Right forelimb (tissue), 1 donor: ENCODE results near the gene DHRS2.
"Not testable (repeated sequence)": the region's sequence is repeated elsewhere in the genome, so short reads cannot be mapped to it uniquely, and the experiment has no call there.

Experiments
- DNase-seq: peaks from one replicate; pipeline ENCODE4 v3.0.0-alpha.2; 2018

The DHRS2 gene, protein sequence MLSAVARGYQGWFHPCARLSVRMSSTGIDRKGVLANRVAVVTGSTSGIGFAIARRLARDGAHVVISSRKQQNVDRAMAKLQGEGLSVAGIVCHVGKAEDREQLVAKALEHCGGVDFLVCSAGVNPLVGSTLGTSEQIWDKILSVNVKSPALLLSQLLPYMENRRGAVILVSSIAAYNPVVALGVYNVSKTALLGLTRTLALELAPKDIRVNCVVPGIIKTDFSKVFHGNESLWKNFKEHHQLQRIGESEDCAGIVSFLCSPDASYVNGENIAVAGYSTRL

DNA sequence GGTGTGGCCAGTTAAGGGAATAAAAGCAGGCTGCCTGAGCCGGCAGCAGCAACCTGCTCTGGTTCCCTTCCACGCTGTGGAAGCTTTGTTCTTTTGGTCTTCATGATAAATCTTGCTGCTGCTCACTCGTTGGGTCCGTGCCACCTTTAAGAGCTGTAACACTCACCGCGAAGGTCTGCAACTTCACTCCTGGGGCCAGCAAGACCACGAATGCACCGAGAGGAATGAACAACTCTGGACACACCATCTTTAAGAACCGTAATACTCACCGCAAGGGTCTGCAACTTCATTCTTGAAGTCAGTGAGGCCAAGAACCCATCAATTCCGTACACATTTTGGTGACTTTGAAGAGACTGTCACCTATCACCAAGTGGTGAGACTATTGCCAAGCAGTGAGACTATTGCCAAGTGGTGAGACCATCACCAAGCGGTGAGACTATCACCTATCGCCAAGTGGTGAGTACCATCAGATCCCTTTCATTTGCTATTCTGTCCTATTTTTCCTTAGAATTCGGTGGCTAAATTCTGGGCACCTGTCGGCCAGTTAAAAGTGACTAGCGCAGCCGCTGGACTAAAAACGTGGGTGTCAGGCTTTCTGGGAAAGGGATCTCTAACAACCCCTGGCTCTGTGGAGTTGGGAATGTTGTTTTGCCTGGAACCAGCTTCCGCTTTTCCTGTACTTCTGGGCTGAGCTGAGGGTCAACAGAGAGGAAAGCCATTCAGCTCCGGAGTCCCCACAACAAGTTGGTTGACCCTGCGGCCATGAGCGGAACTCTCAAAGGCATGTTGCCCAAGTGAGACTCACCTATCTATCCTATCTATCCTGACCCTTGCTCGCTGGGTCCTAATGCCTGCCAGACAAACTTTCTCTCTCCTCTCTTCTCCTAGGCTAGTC, at the start of gene DHRS2:
Gene DHRS2, plus strand, starts transcription at position 48 of the 895 bp plus-strand sequence. CDS start 2,501 bp downstream, outside the sequence.
- no peak for DNase-seq

DNA sequence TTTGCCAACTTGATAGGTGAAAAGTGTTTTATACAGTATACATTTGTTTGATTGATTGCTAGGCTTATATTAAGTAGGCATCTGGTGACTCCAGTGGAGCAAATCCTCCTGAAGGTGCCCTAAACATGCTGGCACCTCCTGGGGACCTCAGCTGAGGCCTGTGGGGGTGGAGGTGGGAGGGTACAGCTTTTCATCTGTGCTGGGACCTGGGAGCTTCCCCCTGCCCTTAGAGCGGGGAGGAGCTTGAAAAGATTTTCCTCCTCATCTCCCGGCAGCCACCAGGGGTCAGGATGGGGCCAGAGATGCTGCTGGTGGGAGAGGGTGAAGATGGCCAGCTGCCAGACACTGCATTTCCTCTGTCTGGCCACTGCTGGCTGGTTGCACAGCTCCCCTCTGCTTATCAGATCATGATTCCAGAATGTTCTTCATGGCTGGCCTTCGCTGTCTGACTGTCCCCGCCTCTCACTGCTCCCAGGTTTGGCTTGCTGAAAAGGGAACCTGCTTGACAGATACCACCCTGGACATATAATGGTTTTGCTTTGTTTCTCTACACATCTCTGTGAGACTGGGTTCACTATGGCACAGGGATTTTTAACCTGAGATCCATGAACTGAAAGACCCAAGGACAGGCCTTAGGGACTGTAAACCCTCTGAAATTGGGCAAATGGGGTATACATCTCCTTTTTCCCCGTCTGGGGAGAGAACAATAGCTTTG, 47.1 kb upstream of the DHRS2 start:
- peak; percentile 91 for DNase-seq

DNA sequence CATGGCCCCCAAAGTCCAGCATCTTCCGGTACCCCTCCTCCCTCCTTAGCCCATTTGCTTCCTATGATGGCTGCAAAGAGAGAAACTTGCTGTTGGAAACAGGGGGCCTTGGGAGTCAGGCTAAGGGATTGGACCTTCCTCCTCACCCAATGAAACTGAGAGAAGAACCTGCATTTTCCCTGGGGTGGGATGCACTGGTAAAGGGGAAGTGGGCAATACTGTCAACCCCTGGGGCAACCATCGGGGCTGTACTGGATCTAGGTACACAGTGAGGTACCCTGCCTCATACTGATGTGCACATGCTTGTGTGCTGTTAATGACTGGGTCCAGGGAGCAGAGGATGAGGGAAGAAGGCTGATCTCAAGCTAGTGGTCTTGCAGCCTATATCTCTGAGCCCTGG, 46.6 kb upstream of the DHRS2 start:
- DNase-seq, result no peak

DNA sequence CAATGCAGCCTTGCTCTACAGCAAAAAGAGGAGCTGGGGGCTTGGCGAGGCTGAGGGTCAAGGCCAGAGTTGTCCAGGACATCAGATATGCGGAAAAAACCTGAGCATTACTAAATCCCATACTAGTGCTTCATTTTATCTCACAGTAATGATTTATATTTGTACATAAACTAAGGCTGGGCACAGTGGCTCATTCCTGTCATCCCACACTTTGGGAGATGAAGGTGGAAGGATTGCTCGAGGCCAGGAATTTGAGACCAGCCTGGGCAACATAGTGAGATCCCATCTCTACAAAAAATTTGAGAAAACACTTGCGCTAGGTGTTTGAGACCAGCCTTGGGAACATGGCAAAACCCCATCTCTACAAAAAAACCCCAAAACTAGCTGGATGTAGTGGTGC, 46.0 kb upstream of the DHRS2 start:
- no peak for DNase-seq

DNA sequence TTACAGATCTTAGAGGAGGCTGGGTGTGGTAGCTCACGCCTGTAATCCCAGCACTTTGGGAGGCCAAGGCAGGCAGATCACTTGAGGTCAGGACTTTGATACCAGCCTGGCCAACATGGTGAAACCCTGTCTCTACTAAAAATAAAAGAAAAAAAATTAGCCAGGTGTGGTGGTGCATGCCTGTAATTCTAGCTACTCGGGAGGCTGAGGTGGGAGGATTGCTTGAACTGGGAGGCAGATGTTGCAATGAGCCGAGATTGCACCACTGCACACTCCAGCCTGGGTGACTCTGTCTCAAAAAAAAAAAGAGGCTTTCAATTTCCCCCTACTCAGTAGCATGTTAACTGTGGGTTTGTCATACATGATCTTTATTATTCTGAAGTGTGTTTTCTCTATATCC, 42.0 kb upstream of the DHRS2 start:
- DNase-seq, result not testable (repeated sequence)

DNA sequence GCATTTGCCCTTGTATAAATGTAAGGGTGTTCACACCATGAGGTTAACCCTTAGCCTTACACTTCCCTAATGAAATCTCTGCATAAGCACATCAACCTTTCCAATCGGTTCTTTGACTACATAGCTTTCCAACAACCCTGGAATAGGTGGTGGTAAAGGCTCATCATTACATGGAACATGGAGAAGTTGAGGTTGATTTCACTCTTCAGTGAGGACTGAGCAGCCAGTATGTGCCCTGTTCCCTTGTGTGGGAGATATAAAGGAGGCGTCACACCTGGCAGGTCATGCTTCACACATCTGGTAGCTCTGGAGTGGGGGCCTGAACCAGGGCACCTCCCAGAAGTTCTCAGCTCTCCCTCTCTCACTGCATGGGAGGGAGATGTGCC, 35.8 kb upstream of the DHRS2 start:
- DNase-seq, result peak; percentile 16

DNA sequence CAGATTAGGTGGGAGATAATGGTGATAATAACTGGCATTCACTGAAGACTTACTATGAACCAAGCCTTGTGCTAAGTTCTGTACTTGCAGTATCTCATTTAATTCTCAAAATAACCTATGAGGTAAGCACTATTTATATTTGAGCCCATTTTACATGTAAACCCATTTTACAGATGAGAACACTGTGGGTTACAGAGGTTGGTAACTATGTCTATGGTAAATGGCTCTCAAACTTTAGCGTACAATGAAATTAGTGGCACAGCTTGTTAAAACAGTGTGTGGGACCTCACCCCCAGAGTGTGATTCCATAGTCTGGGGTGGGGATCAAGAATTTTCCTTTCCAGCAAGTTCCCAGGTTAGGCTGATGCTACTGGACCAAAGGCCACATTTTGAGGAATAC, 35.4 kb upstream of the DHRS2 start:
- peak; percentile 33 for DNase-seq

DNA sequence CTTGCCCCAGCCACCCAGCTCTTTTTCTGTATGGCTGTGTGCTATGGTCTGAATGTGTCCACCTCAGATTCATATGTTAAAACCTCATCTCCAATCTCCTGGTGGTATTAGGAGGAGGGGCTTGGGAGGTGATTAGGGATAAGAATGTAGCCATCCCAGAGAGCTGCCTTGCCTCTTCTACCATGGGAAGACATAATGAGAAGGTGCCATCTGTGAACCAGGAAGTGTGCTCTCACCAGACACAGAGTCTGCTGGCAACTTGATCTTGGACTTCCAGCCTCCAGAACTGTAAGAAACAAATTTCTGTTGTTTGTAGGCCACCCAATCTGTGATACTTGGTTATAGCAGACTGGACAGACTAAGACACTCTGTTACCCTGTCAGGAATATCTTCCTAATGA, 34.7 kb upstream of the DHRS2 start:
- peak; percentile 15 for DNase-seq

DNA sequence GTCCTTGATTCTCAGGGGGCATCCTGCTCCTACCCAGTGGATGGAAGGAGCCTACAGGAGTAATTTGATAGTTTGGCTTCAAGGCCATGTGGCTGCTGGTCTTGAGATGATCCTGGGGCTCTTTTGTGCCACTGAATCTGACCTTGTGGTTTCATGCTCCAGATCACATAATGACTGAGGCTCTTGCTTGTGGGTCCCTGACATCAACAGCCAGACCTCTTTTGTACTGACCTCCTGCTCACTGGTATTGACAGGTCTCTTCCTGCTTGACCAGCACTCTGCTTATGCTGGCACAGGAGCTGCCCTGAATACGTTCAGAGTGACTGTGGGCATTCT, 34.4 kb upstream of the DHRS2 start:
- DNase-seq, result no peak

DNA sequence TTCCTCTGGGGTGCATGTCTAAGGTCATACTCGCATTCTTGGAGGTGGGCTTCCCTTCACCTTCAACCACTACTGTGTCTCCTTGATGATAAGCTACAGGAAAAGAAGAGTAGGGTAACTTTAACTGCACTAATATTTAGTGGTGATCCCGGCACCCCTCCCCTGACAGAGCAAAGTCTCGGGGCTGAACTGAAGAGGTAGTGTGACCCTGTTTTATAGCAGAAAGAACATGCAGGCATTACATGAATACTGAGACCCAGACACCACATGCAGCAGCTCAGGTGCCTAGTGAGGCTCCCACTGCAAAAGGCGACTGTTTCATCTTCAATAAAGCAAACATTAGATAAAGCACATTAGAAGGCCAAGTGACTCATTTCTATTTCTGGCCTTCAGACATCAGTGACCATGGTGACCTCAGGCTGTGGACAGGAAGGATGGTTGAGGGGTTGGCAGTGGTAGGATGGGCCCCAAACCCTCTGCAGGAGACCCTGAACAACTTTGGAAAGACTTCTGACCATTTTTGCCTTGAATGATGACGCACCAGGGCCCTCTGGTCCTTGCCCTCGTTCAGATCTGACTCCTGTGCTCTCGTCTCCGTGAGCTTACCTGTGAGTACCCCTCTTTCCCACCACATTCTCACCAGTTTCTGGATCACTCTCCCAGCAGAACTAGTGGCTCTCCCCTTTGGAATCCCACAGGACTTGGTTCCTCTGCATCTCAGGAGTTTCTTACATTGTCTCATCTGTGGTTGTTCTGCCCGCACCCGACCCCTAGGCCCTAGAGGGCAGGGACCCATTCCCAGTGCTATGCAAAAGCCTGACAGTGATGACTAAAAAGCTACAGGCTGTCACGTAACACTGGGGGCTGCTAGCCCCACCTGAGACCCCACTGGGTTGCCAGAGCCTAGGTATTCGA, 33.7 kb upstream of the DHRS2 start:
- DNase-seq, result no peak

DNA sequence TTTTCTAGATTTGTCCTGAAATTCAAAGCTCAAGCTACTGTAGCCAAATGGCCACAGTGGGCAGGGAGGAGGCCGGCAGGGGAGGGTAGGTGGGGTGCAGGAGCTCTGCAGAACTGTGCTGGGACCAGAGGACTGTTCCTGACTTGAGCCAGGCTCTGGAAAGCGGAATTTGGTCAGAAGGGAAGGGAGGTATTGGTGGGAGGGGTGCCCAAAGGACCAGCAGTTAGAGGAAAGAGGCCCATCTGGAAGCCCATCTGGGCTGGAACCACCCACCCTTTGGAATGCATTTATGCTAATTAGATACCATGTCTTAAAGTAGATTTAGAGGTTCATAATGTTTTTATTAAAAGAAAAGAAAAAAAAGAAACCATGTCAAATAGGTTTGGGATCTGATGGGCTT, 33.1 kb upstream of the DHRS2 start:
- no peak for DNase-seq

DNA sequence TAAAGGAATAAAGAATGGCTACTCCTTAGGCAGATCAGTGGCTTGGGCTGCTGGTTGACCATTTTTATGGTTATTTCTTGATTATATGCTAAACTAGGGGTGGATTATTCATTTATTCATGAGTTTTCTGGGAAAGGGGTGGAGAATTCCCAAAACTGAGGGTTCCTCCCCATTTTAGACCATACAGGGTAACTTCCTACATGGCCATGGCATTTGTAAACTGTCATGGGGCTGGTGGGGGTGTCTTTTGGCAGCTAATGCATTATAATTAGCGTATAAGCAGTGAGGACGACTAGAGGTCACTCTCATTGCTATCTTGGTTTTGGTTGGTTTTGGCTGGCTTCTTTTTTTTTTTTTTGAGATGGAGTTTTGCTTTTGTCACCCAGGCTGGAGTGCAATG, 32.0 kb upstream of the DHRS2 start:
- no peak for DNase-seq

DNA sequence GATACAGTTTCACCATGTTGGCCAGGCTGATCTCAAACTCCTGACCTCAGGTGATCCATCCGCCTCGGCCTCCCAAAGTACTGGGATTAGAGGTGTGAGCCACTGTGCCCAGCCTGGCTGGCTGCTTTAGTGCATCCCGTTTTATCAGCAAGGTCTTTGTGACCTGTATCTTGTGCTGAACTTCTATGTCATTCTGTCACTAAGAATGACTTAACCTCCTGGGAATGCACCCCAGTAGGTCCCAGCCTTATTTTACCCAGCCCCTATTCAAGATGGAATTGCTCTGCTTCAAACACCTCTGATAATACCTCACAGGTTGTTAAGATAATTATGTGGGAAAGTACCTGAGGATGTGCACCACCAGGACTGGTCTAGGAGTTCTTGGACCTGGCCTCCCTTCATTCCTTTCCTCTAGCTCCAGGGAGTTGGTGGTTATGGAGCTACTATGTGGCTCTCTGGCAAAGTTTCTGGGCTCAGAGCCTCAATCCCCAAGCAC, 31.4 kb upstream of the DHRS2 start:
- no peak for DNase-seq

DNA sequence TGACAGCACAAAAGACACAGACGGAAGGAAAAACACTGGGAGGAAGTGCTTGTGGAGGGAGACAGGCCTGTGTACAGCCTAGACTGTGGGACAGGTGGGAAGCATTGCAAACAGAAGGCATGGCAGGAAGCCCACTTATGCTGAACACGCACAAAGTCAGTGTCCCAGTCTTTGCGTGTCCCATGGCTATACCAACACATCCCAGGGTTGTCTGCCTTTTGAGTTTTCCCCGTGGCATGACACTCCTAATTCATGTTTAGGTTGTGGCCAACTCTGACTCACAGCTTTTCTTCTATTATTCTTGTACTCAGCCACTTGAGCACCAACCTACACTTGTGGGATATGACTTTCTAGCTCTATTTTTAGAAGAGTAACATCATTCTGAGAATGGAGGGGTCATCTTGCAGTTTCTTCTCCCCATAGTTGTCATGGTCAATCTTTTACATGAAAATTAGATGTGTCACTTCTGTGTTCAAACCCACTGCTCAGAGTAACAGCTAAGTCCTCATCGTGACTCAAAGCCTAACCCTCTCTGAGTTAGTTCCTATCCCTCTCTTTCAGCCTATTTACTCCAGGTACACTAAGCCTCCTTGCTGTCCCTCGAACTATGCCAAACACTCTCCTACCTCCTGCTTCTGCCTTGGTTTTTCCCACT, 30.1 kb upstream of the DHRS2 start:
- no peak for DNase-seq

DNA sequence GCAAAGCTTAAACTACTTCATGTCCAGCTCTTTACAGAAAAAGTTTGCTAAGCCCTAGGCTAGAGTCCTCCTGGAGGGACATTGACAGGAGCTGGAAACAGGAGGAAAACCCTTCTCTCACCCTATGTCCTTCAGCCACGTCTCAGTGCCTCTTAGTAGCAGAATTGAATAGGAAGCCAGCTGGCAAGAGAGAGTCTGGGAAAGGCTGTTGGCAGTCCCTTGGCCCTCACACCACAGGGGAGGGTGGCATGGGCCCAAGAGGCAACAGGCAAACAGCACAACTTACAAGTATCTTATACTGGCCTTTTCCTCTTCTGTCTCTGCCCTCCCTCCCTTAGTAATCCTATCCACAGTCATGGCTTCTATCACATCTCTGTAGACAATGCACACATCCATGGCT, 27.7 kb upstream of the DHRS2 start:
- DNase-seq, result no peak

DNA sequence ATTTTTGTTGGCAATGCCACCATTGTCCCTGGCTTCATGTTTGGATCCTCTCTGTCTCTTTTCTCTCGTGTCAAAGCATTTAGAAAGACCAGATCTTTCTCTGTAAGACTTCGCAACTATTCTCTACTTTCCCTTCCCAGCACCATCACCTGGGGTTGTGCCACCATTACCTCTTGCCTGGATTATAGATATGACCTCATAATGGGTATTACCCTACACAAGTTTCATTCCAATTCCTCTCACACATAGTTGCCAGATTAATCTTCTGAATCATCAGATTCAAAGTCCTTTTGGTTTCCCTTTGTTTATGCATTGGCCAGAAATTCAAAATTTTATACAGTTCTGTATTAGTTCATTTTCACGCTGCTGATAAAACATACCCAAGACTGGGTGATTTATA, 27.2 kb upstream of the DHRS2 start:
- DNase-seq, result no peak

DNA sequence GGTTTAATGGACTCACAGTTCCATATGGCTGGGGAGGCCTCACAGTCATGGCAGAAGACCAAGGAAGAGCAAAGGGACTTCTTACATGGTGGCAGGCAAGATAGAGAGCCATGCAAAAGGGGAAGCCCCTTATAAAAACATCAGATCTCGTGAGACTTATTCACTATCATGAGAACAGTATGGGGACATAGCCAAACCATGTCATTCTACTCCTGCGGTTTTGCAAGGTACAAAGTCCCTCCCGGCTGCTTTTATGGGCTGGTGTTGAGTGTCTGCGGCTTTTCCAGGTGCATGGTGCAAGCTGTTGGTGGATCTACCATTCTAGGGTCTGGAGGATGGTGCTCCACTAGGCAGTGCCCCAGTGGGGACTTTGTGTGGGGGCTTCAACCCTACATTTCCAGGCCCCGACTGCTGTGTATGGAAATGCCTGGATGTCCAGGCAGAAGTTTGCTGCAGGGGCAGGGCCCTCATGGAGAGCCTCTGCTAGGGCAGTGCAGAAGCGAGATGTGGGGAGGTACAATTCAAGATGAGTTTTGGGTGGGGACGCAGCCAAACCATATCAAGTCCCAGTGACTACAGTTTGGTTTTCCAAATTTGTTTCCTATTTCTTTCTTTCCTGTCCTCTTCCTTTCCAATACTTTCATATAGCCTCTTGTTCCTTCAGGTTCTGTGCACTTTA, 26.6 kb upstream of the DHRS2 start:
- not testable (repeated sequence) for DNase-seq

DNA sequence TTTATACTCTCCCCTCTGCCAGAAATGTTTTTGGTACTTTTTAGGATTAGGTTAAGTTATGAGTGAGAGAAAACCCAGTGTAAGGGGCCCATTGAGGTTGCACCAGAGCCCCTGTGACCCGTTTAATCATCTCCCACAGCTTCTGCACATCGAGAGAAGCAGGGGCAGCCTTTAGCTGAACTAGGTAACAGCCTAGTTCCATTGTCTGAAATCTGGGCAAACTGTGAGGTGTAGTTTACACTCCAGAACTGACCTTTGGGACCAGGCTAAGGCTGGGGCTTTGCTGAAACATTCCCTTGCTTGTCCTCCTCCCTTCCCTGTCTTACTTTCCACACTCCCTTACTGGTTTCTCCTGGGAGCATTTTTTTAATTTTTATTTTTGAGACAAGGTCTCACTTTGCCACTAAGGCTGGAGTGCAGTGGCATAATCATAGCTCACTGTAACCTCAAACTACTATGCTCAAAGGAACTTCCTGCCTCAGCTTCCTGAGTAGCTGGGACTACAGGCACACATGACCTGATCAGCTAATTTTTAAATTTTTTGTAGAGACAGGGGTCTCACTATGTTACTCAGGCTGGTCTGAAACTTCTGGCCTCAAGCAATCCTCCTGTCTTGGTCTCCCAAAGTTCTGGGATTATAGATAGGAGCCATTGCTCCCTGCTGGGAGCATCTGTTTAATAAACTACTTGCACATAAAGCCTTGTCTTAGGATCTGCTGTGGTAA, 25.9 kb upstream of the DHRS2 start:
- no peak for DNase-seq

DNA sequence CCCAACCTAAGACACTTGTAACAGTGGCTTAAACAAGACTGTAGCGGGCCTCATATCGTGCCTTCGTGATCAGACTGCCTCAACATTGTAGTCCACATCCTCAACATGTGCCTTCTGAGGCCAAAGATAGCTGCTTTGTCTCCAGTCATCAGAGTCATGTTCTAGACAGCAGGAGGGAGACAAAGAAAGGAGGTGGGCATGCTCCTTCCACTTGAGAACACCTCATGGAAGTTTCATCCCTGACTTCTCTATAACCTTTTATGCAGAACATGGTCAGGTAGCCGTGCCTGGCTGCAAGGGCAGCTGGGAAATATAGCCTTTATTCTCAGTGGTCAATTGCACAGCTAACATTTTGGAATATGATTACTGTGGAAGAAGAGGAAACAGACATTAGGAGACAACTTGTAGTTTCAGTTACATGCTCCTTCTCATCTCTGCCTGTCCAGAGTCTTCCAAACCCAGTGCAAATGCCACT, 25.3 kb upstream of the DHRS2 start:
- DNase-seq, result no peak

DNA sequence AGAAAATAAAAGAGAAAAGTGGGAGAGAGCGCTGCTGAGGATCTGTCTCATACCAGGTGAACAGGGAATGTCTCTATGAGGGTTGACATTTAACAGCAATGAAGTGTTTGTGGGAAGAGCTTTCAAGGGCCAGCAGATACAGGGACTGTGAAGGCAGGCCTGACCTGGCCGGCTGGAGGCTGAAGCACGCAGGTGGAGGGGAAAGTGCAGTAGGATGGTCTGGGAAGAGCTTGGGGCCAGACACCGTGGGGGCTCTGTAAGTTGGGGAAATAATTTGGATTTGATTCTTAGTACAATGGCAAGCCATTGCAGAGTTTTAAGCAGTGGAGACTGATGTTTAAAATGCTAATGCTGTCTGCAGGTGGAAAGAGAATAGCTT, 23.8 kb upstream of the DHRS2 start:
- DNase-seq, result no peak

DNA sequence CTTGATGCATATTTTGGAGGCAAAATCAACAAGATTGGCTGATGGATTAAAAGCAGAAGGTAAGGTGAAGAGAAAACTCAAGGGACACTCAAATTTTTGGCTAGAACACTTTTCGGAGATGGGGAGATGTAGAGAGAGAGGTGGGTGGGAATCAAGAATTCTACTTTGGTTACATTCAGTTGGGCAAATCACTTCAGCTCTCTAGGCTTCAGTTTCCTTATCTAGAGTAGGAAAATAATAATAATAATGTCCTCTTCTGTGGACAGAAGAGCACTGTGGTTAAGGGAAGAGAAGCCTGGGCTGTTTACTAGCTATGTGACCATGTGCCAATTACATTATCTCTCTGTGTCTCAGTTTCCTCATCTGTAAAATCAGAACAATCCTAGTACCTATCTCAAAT, 23.4 kb upstream of the DHRS2 start:
- no peak for DNase-seq
